HepG2 (cell line): ENCODE data around the gene MEGF11. TPM values are rescaled to one million over a fixed set of nuclear protein-coding genes. Genes with fewer than 3 reads are reported as not detected.

ENCODE experiments used
- ATAC-seq: fragments of 200-7000 bp; cut with Tn5 transposase; 3 replicates; pipeline ENCODE4 v1.9.1; 2020; ENCODE audit warnings: mild to moderate bottlenecking, moderate library complexity
- BruUV-seq: library from RNA; stranded (reverse); fragments of 400-500 nt; replicated peaks from 2 replicates; lab custom pipeline; 2021; lab: Mats Ljungman, UMichigan
- CTCF ChIA-PET: fragments of 300-600 bp; formaldehyde crosslinking; extraction: SDS; loops from one replicate; lab custom pipeline; 2021; ENCODE audit warnings: low total read pairs, inconsistent platforms, low intra/inter-chr PET ratio; lab: Yijun Ruan, JAX
- POLR2A ChIA-PET: fragments of 350-600 bp; sonication (Branson Sonifier 250); formaldehyde crosslinking; loops from one replicate; lab custom pipeline; 2020; ENCODE audit warnings: antibody characterized with exemption, inconsistent platforms; lab: Yijun Ruan, JAX
- DNase-seq: peaks from one replicate; pipeline ENCODE4 v3.0.0-alpha.2; 2015; ENCODE audit warnings: low spot score
- FAIRE-seq: peaks from 3 replicates; lab custom pipeline; 2011; peaks lifted over from hg19 to GRCh38; lab: Jason Lieb, UNC
- H2AFZ ChIP-seq: one replicate; pipeline ENCODE4 v1.6.1; 2011; ENCODE audit warnings: low read length, inconsistent platforms
- H3K27ac ChIP-seq: fragments of 300-600 bp; 3 replicates; pipeline ENCODE4 v1.8.0; 2011; ENCODE audit warnings: mixed run types, mild to moderate bottlenecking, mixed read lengths, low read length, inconsistent platforms; ENCODE audit not compliant: insufficient read depth; ENCODE audit errors: extremely low read length
- H3K27me3 ChIP-seq, 2 experiments: fragments of 200-600 bp in 1 of 2; 2 replicates in 1 of 2; 3 replicates in 1 of 2; pipeline versions ENCODE4 v1.6.0 to v1.8.0; 2011; ENCODE audit warnings: low read length in 2 of 2, mild to moderate bottlenecking in 2 of 2, moderate library complexity in 2 of 2, inconsistent platforms in 1 of 2; ENCODE audit not compliant: insufficient read depth in 2 of 2, control insufficient read depth in 1 of 2
- H3K36me3 ChIP-seq, 2 experiments: fragments of 200-600 bp in 1 of 2; replicated peaks in 1 of 2; 2 replicates in 1 of 2; 3 replicates in 1 of 2; pipeline versions ENCODE4 v1.5.1 to v1.8.0; 2011; ENCODE audit warnings: low read length in 2 of 2, inconsistent platforms in 1 of 2; ENCODE audit not compliant: insufficient read depth in 2 of 2, control insufficient read depth in 1 of 2
- H3K4me1 ChIP-seq: 2 replicates; pipeline ENCODE4 v1.5.1; 2012; ENCODE audit warnings: low read length, inconsistent platforms; ENCODE audit not compliant: insufficient read depth
- H3K4me2 ChIP-seq: 2 replicates; pipeline ENCODE4 v1.6.0; 2011; ENCODE audit warnings: low read depth, low read length, inconsistent platforms
- H3K4me3 ChIP-seq, 3 experiments: fragments of 200-600 bp in 1 of 3; sonication (generic), shearing (Covaris generic) in 1 of 3; replicated peaks in 1 of 3; 2 replicates each; pipeline ENCODE4 v1.5.1; 2011 to 2016; ENCODE audit warnings: low read length in 3 of 3, inconsistent platforms in 2 of 3, low read depth in 2 of 3, mild to moderate bottlenecking in 2 of 3, control low read depth in 1 of 3, mixed read lengths in 1 of 3; ENCODE audit not compliant: insufficient read depth in 1 of 3
- H3K79me2 ChIP-seq: one replicate; pipeline ENCODE4 v1.6.1; 2011; ENCODE audit warnings: low read length, inconsistent platforms; ENCODE audit not compliant: insufficient read depth
- H3K9ac ChIP-seq: 2 replicates; pipeline ENCODE4 v1.6.0; 2011; ENCODE audit warnings: mild to moderate bottlenecking, low read depth, low read length, inconsistent platforms; ENCODE audit not compliant: insufficient read depth
- H3K9me3 ChIP-seq: 2 replicates; pipeline ENCODE4 v1.5.1; 2012; ENCODE audit warnings: mild to moderate bottlenecking, low read length
- H4K20me1 ChIP-seq: 2 replicates; pipeline ENCODE4 v1.6.0; 2011; ENCODE audit warnings: inconsistent platforms, mild to moderate bottlenecking, low read length, moderate library complexity; ENCODE audit not compliant: insufficient read depth
- AHDC1 ChIP-seq: sonication (generic); formaldehyde crosslinking; IDR thresholded peaks from 2 replicates; pipeline ENCODE4 v1.5.1; 2020; ENCODE audit warnings: mild to moderate bottlenecking, missing genetic modification reagents, borderline replicate concordance
- ATF3 ChIP-seq: sonication (generic); formaldehyde crosslinking; IDR thresholded peaks from 2 replicates; pipeline ENCODE4 v1.4.0; 2020; ENCODE audit warnings: missing genetic modification reagents
- IKZF1 ChIP-seq: fragments of 450-650 bp; IDR thresholded peaks from 2 replicates; pipeline ENCODE4 v1.7.1; 2016
- NFKB2 ChIP-seq: sonication (generic); formaldehyde crosslinking; IDR thresholded peaks from 2 replicates; pipeline ENCODE4 v1.4.0; 2020; ENCODE audit warnings: missing genetic modification reagents, borderline replicate concordance
- REPIN1 ChIP-seq: sonication (generic); formaldehyde crosslinking; IDR thresholded peaks from 2 replicates; pipeline ENCODE4 v1.8.0; 2022; ENCODE audit warnings: missing genetic modification reagents, low read depth, mild to moderate bottlenecking, borderline replicate concordance
- RNF219 ChIP-seq: sonication (generic); formaldehyde crosslinking; IDR thresholded peaks from 2 replicates; pipeline ENCODE4 v1.5.0; 2020; ENCODE audit warnings: mild to moderate bottlenecking, missing genetic modification reagents
- SMC3 ChIP-seq: IDR thresholded peaks from 2 replicates; pipeline ENCODE4 v1.6.1; 2011; ENCODE audit warnings: low read length, improper control_type of control experiment
- SRSF1 ChIP-seq: fragments of 200-400 bp; formaldehyde crosslinking; optimal IDR thresholded peaks from 2 replicates; pipeline ENCODE3; 2017; ENCODE audit warnings: mild to moderate bottlenecking, low read depth, low read length, moderate library complexity
- TCF12 ChIP-seq, 2 experiments: fragments of 450-650 bp in 1 of 2; sonication (generic) in 1 of 2; formaldehyde crosslinking in 1 of 2; IDR thresholded peaks; 2 replicates each; pipeline versions ENCODE4 v1.6.1 to v1.8.0; 2017 to 2022; ENCODE audit warnings: antibody characterized with exemption in 1 of 2, mild to moderate bottlenecking in 1 of 2, missing genetic modification reagents in 1 of 2, moderate library complexity in 1 of 2
- ZNF562 ChIP-seq: sonication (generic); formaldehyde crosslinking; IDR thresholded peaks from 2 replicates; pipeline ENCODE4 v1.8.0; 2022; ENCODE audit warnings: missing genetic modification reagents, borderline replicate concordance
- ZNF574 ChIP-seq: sonication (generic); formaldehyde crosslinking; IDR thresholded peaks from 2 replicates; pipeline ENCODE4 v1.4.0; 2020; ENCODE audit warnings: missing genetic modification reagents
- ZNF615 ChIP-seq: sonication (generic); formaldehyde crosslinking; IDR thresholded peaks from 2 replicates; pipeline ENCODE4 v1.5.0; 2020; ENCODE audit warnings: mild to moderate bottlenecking, missing genetic modification reagents, borderline replicate concordance
- ZNF772 ChIP-seq: sonication (generic); formaldehyde crosslinking; IDR thresholded peaks from 2 replicates; pipeline ENCODE4 v1.5.0; 2020; ENCODE audit warnings: mild to moderate bottlenecking, missing genetic modification reagents
- WGBS: methylation state at CpG from one replicate; pipeline ENCODE4 v1.1.6; 2017; ENCODE audit warnings: low lambda C conversion rate; 5-methylcytosine and 5-hydroxymethylcytosine counted together
- in situ Hi-C: cut with HindIII; loops from 2 replicates; pipeline ENCODE4 v1.10.0; 2017; ENCODE audit warnings: low pct_unique_long_range_greater_than_20kb; ENCODE audit not compliant: extremely low pct_ligation_motif_present
- intact Hi-C: fragments of 100-400 bp; cut with micrococcal nuclease; formaldehyde crosslinking; loops from one replicate; pipeline ENCODE4 v1.10.0; 2022; ENCODE audit not compliant: unreplicated experiment
- polyA plus RNA-seq, 8 experiments: library from polyadenylated mRNA; depleted of rRNA in 3 of 8; stranded (reverse) in 7 of 8; unstranded in 1 of 8; fragments of >200 nt; fragmentation: Illumina TruSeq in 4 of 8; extraction: Trizol in 4 of 8; gene quantifications; 2 replicates each; pipeline versions ENCODE4 v1.2.1 to v1.2.3, GENCODE V29; 2011 to 2016; ENCODE audit warnings: low read depth in 4 of 8, missing spikeins in 1 of 8, mixed read lengths in 1 of 8; ENCODE audit not compliant: insufficient read depth in 1 of 8
- total RNA-seq, 5 experiments: library from RNA; depleted of rRNA; stranded (reverse); fragments of >200 nt; fragmentation: Illumina TruSeq; extraction: Trizol; gene quantifications; 2 replicates each; pipeline ENCODE4 v1.2.3, GENCODE V29; 2016; ENCODE audit warnings: low read depth in 1 of 5

The MEGF11 gene
- total and polyA plus RNA-seq, 2 of the 13 experiments (the other 11 are each of a cell fraction or from before 2014, with no cell fraction given) = not detected

GRCh38 chr15:66169625-66170024 is 83.9 kb downstream of the MEGF11 start:
- Histone ChIP-seq H3K27ac (no peak overlapping the region), H4K20me1 (no peaks in the 10 kb centered on the region), H3K4me2 (no peak overlapping the region), H3K9ac (no peak overlapping the region), H3K27me3 (peaks cover 5 to 30% of the 10 kb centered on the region in 2 experiments; a peak in 4 of 5 replicates), H3K4me1 (no peaks in the 10 kb centered on the region), H2AFZ (no peak overlapping the region), H3K79me2 (no peaks in the 10 kb centered on the region), H3K36me3 (no peaks in the 10 kb centered on the region), H3K9me3 (no peaks in the 10 kb centered on the region), H3K4me3 (no peak overlapping the region)
- no TSS peak for BruUV-seq
- ChIA-PET POLR2A (no interaction called here), CTCF (no interaction called here)
- DNase-seq (no peak), FAIRE-seq (no peak), ATAC-seq (no peak)
- 38% methylated on average over 13 of the region's 13 CpGs for WGBS
- intact Hi-C loops = no loop called here
- in situ Hi-C loops = no loop called here
- TF ChIP-seq ZNF772 (CRISPR knock-in tag) (no peak), TCF12 (IDR thresholded peaks at IDR 0.05) (no peak), TCF12 (CRISPR knock-in tag; IDR thresholded peaks at IDR 0.05) (no peak), IKZF1 (no peak), ZNF562 (CRISPR knock-in tag) (no peak), REPIN1 (CRISPR knock-in tag) (no peak), ATF3 (CRISPR knock-in tag) (no peak), ZNF615 (CRISPR knock-in tag) (no peak), RNF219 (CRISPR knock-in tag) (no peak), ZNF574 (no peak), SRSF1 (no peak), NFKB2 (no peak), AHDC1 (CRISPR knock-in tag) (no peak), SMC3 (no peak)
